ENCODE results near the gene CAPN9. TPM values are rescaled to one million over a fixed set of nuclear protein-coding genes. Genes with fewer than 3 reads are reported as not detected.

The CAPN9 gene
- total and polyA plus RNA-seq, 2 donors from 2014 or later: 0.41 TPM; not detected in 1

- H3K27me3 ChIP-seq (ENCODE audit: control insufficient read depth, insufficient read depth, low read length): no peaks in the 10 kb centered on the region
- H3K4me1 ChIP-seq (ENCODE audit: control insufficient read depth in 2 of 3, insufficient read depth in 2 of 3, low read depth in 1 of 3, low read length in 3 of 3): no peaks in the 10 kb centered on the region
- FAIRE-seq (no peak), DNase-seq (no peak)
- no peak overlapping the region for H3K9ac ChIP-seq (ENCODE audit: low read length in 3 of 3)
- H3K36me3 ChIP-seq (ENCODE audit: control insufficient read depth in 2 of 3, insufficient read depth in 3 of 3, low read length in 3 of 3): no peaks in the 10 kb centered on the region
- no peaks in the 10 kb centered on the region for H3K9me3 ChIP-seq (ENCODE audit: control insufficient read depth in 2 of 3, insufficient read depth in 1 of 3, low read length in 3 of 3)
- H3K27ac ChIP-seq (ENCODE audit: low read depth in 2 of 2, low read length in 2 of 2): no peak overlapping the region
- no peak overlapping the region for H3K4me3 ChIP-seq (ENCODE audit: low read length in 3 of 3)
- TF ChIP-seq CTCF (IDR thresholded peaks at IDR 0.05; ENCODE audit: borderline replicate concordance, extremely low read depth, insufficient read depth): no peak
- intact Hi-C loops (cut with DNase I): no loop called here
Observed at GRCh38 chr1:230785636-230786384, 38.6 kb downstream of the CAPN9 start.

DNA sequence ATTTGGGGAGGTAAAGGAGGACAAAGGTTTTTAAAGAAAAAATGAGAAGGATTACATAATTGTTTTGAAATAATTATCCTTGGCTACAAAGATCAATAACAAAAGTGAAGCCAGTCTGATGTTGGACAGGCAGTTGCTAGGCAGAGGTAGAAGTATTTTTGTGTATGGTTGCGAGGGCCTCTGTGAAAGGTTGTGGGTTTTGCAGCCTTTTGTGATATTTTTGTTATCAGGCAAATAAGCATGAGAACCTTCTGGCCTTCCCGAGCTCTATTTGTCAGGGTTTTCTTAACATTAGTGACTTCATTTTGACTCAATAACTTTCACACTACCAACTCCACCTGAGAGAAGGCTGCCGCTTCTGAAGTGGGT is 39.2 kb downstream of the CAPN9 start:
- Histone ChIP-seq H3K4me1 (ENCODE audit: control insufficient read depth in 2 of 3, insufficient read depth in 2 of 3, low read depth in 1 of 3, low read length in 3 of 3) (no peaks in the 10 kb centered on the region), H3K4me3 (ENCODE audit: low read length in 3 of 3) (no peak overlapping the region), H3K27me3 (ENCODE audit: control insufficient read depth, insufficient read depth, low read length) (no peaks in the 10 kb centered on the region), H3K27ac (ENCODE audit: low read depth in 2 of 2, low read length in 2 of 2) (no peak overlapping the region), H3K9me3 (ENCODE audit: control insufficient read depth in 2 of 3, insufficient read depth in 1 of 3, low read length in 3 of 3) (no peaks in the 10 kb centered on the region), H3K9ac (ENCODE audit: low read length in 3 of 3) (no peak overlapping the region), H3K36me3 (ENCODE audit: control insufficient read depth in 2 of 3, insufficient read depth in 3 of 3, low read length in 3 of 3) (no peaks in the 10 kb centered on the region)
- FAIRE-seq (no peak), DNase-seq (no peak)
- intact Hi-C loops (cut with DNase I): no loop called here
- no peak for TF ChIP-seq CTCF (IDR thresholded peaks at IDR 0.05; ENCODE audit: borderline replicate concordance, extremely low read depth, insufficient read depth)

- no peak for TF ChIP-seq CTCF (IDR thresholded peaks at IDR 0.05; ENCODE audit: borderline replicate concordance, extremely low read depth, insufficient read depth)
- Histone ChIP-seq H3K9ac (ENCODE audit: low read length in 3 of 3) (no peak overlapping the region), H3K27me3 (ENCODE audit: control insufficient read depth, insufficient read depth, low read length) (no peaks in the 10 kb centered on the region), H3K27ac (ENCODE audit: low read depth in 2 of 2, low read length in 2 of 2) (no peak overlapping the region), H3K9me3 (ENCODE audit: control insufficient read depth in 2 of 3, insufficient read depth in 1 of 3, low read length in 3 of 3) (no peaks in the 10 kb centered on the region), H3K36me3 (ENCODE audit: control insufficient read depth in 2 of 3, insufficient read depth in 3 of 3, low read length in 3 of 3) (no peaks in the 10 kb centered on the region), H3K4me1 (ENCODE audit: control insufficient read depth in 2 of 3, insufficient read depth in 2 of 3, low read depth in 1 of 3, low read length in 3 of 3) (no peaks in the 10 kb centered on the region), H3K4me3 (ENCODE audit: low read length in 3 of 3) (no peak overlapping the region)
- FAIRE-seq: no peak
- intact Hi-C loops (cut with DNase I): no loop called here
- no peak for DNase-seq
Observed at GRCh38 chr1:230787471-230787870, 40.3 kb downstream of the CAPN9 start.
